ENCODE measurements around the gene TSPAN31.
A peak's percentile ranks its signal among the peaks of the same experiment; 100 is the strongest.
"Not testable (repeated sequence)": the region's sequence is repeated elsewhere in the genome, so short reads cannot be mapped to it uniquely, and the experiment has no call there.

The TSPAN31 gene

GRCh38 chr12:57744777-57745484, at the start of gene TSPAN31:
TSPAN31 (plus strand) TSS chr12:57745039; CDS start chr12:57745155, 116 bp downstream.
- Histone ChIP-seq H3K9ac (ENCODE audit: low read depth, low read length) (peak within 1 kb of the TSS; percentile 94), H3K4me1 (ENCODE audit: insufficient read depth, low read length) (no peaks in the 10 kb centered on the region), H3K36me3 (ENCODE audit: insufficient read depth, low read length) (peaks cover 17% of the 10 kb centered on the region; the same call in 1 of the 2 replicates), H3K9me3 (ENCODE audit: control insufficient read depth, insufficient read depth, low read length) (no peaks in the 10 kb centered on the region)

GRCh38 chr12:57695770-57696432, 48.9 kb upstream of the TSPAN31 start:
- no peaks in the 10 kb centered on the region for H3K36me3 ChIP-seq (ENCODE audit: insufficient read depth, low read length)
- no peak overlapping the region for H3K9ac ChIP-seq (ENCODE audit: low read depth, low read length)
- H3K9me3 ChIP-seq (ENCODE audit: control insufficient read depth, insufficient read depth, low read length), result no peaks in the 10 kb centered on the region
- H3K4me1 ChIP-seq (ENCODE audit: insufficient read depth, low read length), result 0 out of 2 replicates have a peak, but pooled peaks cover 5% of the 10 kb centered on the region

GRCh38 chr12:57697076-57697475, 47.8 kb upstream of the TSPAN31 start:
- H3K36me3 ChIP-seq (ENCODE audit: insufficient read depth, low read length), result no peaks in the 10 kb centered on the region
- H3K4me1 ChIP-seq (ENCODE audit: insufficient read depth, low read length), result 0 out of 2 replicates have a peak, but pooled peaks cover 5% of the 10 kb centered on the region
- H3K9ac ChIP-seq (ENCODE audit: low read depth, low read length), result no peak overlapping the region
- no peaks in the 10 kb centered on the region for H3K9me3 ChIP-seq (ENCODE audit: control insufficient read depth, insufficient read depth, low read length)

GRCh38 chr12:57698414-57698813, 46.4 kb upstream of the TSPAN31 start:
- H3K9ac ChIP-seq (ENCODE audit: low read depth, low read length), result no peak overlapping the region
- 0 out of 2 replicates have a peak, but pooled peaks cover 5% of the 10 kb centered on the region for H3K4me1 ChIP-seq (ENCODE audit: insufficient read depth, low read length)
- H3K9me3 ChIP-seq (ENCODE audit: control insufficient read depth, insufficient read depth, low read length), result no peaks in the 10 kb centered on the region
- no peaks in the 10 kb centered on the region for H3K36me3 ChIP-seq (ENCODE audit: insufficient read depth, low read length)

- Histone ChIP-seq H3K36me3 (ENCODE audit: insufficient read depth, low read length) (no peaks in the 10 kb centered on the region), H3K9me3 (ENCODE audit: control insufficient read depth, insufficient read depth, low read length) (no peaks in the 10 kb centered on the region; the same call in 1 of the 2 replicates), H3K9ac (ENCODE audit: low read depth, low read length) (no peak overlapping the region), H3K4me1 (ENCODE audit: insufficient read depth, low read length) (no peaks in the 10 kb centered on the region)
Measured at GRCh38 chr12:57700317-57700716, 44.5 kb upstream of the TSPAN31 start.

- Histone ChIP-seq H3K9ac (ENCODE audit: low read depth, low read length) (no peak overlapping the region), H3K4me1 (ENCODE audit: insufficient read depth, low read length) (no peaks in the 10 kb centered on the region), H3K9me3 (ENCODE audit: control insufficient read depth, insufficient read depth, low read length) (no peaks in the 10 kb centered on the region; the same call in 1 of the 2 replicates), H3K36me3 (ENCODE audit: insufficient read depth, low read length) (no peaks in the 10 kb centered on the region)
Measured at GRCh38 chr12:57707250-57707649, 37.6 kb upstream of the TSPAN31 start.

- no peaks in the 10 kb centered on the region for H3K36me3 ChIP-seq (ENCODE audit: insufficient read depth, low read length)
Measured at GRCh38 chr12:57708296-57708695, 36.5 kb upstream of the TSPAN31 start.

GRCh38 chr12:57712701-57713100, 32.1 kb upstream of the TSPAN31 start:
- Histone ChIP-seq H3K9me3 (ENCODE audit: control insufficient read depth, insufficient read depth, low read length) (no peaks in the 10 kb centered on the region), H3K36me3 (ENCODE audit: insufficient read depth, low read length) (peaks cover 4% of the 10 kb centered on the region; the same call in 1 of the 2 replicates), H3K4me1 (ENCODE audit: insufficient read depth, low read length) (no peaks in the 10 kb centered on the region), H3K9ac (ENCODE audit: low read depth, low read length) (no peak overlapping the region)

More at GRCh38 chr12:57708296-57708695, 36.5 kb upstream of the TSPAN31 start:
- Histone ChIP-seq H3K9ac (ENCODE audit: low read depth, low read length) (no peak overlapping the region), H3K9me3 (ENCODE audit: control insufficient read depth, insufficient read depth, low read length) (no peaks in the 10 kb centered on the region; the same call in 1 of the 2 replicates), H3K4me1 (ENCODE audit: insufficient read depth, low read length) (no peaks in the 10 kb centered on the region)

- H3K4me1 ChIP-seq (ENCODE audit: insufficient read depth, low read length), result no peaks in the 10 kb centered on the region
- no peaks in the 10 kb centered on the region for H3K9me3 ChIP-seq (ENCODE audit: control insufficient read depth, insufficient read depth, low read length)
- H3K36me3 ChIP-seq (ENCODE audit: insufficient read depth, low read length), result peaks cover 4% of the 10 kb centered on the region; the same call in 1 of the 2 replicates
- no peak overlapping the region for H3K9ac ChIP-seq (ENCODE audit: low read depth, low read length)
Measured at GRCh38 chr12:57713209-57713608, 31.6 kb upstream of the TSPAN31 start.

- not testable (repeated sequence) for H3K36me3 ChIP-seq (ENCODE audit: insufficient read depth, low read length); H3K9ac ChIP-seq (ENCODE audit: low read depth, low read length); H3K9me3 ChIP-seq (ENCODE audit: control insufficient read depth, insufficient read depth, low read length); H3K4me1 ChIP-seq (ENCODE audit: insufficient read depth, low read length)
Measured at GRCh38 chr12:57715036-57715748, 29.6 kb upstream of the TSPAN31 start.

- no peaks in the 10 kb centered on the region for H3K4me1 ChIP-seq (ENCODE audit: insufficient read depth, low read length)
- no peaks in the 10 kb centered on the region for H3K9me3 ChIP-seq (ENCODE audit: control insufficient read depth, insufficient read depth, low read length)
- peaks cover 4% of the 10 kb centered on the region; the same call in 1 of the 2 replicates for H3K36me3 ChIP-seq (ENCODE audit: insufficient read depth, low read length)
- H3K9ac ChIP-seq (ENCODE audit: low read depth, low read length), result no peak overlapping the region
Measured at GRCh38 chr12:57715786-57716185, 29.1 kb upstream of the TSPAN31 start.

- Histone ChIP-seq H3K9me3 (ENCODE audit: control insufficient read depth, insufficient read depth, low read length) (no peaks in the 10 kb centered on the region), H3K9ac (ENCODE audit: low read depth, low read length) (no peak overlapping the region), H3K4me1 (ENCODE audit: insufficient read depth, low read length) (no peaks in the 10 kb centered on the region), H3K36me3 (ENCODE audit: insufficient read depth, low read length) (peaks cover 4% of the 10 kb centered on the region; the same call in 1 of the 2 replicates)
Measured at GRCh38 chr12:57716305-57716704, 28.5 kb upstream of the TSPAN31 start.

GRCh38 chr12:57717131-57717530, 27.7 kb upstream of the TSPAN31 start:
- no peak overlapping the region for H3K9ac ChIP-seq (ENCODE audit: low read depth, low read length)
- H3K9me3 ChIP-seq (ENCODE audit: control insufficient read depth, insufficient read depth, low read length), result no peaks in the 10 kb centered on the region
- no peaks in the 10 kb centered on the region for H3K4me1 ChIP-seq (ENCODE audit: insufficient read depth, low read length)
- peaks cover 4% of the 10 kb centered on the region; the same call in 1 of the 2 replicates for H3K36me3 ChIP-seq (ENCODE audit: insufficient read depth, low read length)

GRCh38 chr12:57717846-57718640, 26.8 kb upstream of the TSPAN31 start:
- peaks cover 1% of the 10 kb centered on the region; the same call in 1 of the 2 replicates for H3K4me1 ChIP-seq (ENCODE audit: insufficient read depth, low read length)
- H3K36me3 ChIP-seq (ENCODE audit: insufficient read depth, low read length), result peaks cover 4% of the 10 kb centered on the region; the same call in 1 of the 2 replicates
- H3K9me3 ChIP-seq (ENCODE audit: control insufficient read depth, insufficient read depth, low read length), result no peaks in the 10 kb centered on the region
- H3K9ac ChIP-seq (ENCODE audit: low read depth, low read length), result no peak overlapping the region
